ENCODE measurements around the gene PHIP.
"Not testable (repeated sequence)": the region's sequence is repeated elsewhere in the genome, so short reads cannot be mapped to it uniquely, and the experiment has no call there.

Gene PHIP

DNA sequence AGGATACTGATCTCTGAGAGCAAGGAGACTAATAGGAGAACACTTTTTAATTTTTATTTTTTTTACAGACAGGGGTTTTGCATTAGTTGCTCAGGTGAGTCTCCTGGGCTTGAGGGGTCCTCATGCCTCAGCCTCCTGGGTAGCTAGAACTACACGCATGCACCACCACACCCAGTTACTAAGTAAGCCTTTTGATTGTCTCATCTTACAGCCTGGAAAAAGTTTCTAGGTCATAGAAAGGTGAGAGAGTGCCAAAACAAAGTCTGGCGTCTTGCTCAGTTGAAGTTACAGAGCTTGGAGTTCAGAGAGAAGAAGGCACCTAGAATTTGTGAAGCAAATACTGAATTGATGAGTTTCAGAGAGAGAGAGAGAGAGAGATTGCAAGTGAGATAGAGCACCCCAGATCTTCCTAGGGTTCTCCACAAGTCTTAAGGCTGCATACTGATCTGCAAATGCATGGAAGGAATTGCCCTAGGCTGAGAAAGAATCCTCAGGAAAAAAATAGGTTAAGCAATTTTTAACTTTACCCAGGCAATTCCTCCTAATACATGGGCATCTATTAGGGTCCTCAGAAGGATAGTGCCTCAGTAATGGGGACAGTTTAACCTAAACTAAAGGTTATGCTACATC lies 37.6 kb upstream of the PHIP start:
- Histone ChIP-seq H3K27ac (no peak overlapping the region), H3K4me2 (ENCODE audit: low read length) (no peak overlapping the region)
- TF ChIP-seq, protein P1, sequence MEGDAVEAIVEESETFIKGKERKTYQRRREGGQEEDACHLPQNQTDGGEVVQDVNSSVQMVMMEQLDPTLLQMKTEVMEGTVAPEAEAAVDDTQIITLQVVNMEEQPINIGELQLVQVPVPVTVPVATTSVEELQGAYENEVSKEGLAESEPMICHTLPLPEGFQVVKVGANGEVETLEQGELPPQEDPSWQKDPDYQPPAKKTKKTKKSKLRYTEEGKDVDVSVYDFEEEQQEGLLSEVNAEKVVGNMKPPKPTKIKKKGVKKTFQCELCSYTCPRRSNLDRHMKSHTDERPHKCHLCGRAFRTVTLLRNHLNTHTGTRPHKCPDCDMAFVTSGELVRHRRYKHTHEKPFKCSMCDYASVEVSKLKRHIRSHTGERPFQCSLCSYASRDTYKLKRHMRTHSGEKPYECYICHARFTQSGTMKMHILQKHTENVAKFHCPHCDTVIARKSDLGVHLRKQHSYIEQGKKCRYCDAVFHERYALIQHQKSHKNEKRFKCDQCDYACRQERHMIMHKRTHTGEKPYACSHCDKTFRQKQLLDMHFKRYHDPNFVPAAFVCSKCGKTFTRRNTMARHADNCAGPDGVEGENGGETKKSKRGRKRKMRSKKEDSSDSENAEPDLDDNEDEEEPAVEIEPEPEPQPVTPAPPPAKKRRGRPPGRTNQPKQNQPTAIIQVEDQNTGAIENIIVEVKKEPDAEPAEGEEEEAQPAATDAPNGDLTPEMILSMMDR (IDR thresholded peaks at IDR 0.05): no peak

DNA sequence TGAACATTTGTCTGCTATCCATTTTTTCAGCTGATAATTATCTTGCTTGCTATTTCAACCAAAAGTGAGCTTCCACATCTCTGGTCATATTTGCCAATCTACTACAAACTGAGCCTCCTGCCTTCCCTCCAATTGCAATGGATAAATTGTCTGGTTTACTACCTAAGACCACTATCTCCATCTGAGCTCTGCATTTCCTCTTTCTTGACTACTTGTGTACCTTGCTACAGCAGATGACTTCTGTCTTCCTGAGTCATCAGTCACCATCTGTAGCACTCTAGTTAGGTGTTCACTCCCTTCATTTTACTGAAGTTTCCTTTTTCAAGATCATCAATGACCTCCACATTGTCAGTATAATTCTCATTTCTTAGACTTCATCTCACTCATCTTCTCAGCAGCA lies 33.5 kb upstream of the PHIP start:
- Histone ChIP-seq H3K4me1 (no peaks in the 10 kb centered on the region), H3K4me3 (ENCODE audit: low read depth, low read length) (no peak overlapping the region), H3K36me3 (ENCODE audit: control insufficient read depth, insufficient read depth, low read length) (no peaks in the 10 kb centered on the region), H3K9me3 (ENCODE audit: control insufficient read depth, low read length) (no peaks in the 10 kb centered on the region), H2AFZ (no peak overlapping the region), H3K79me2 (no peaks in the 10 kb centered on the region), H3K27ac (no peak overlapping the region), H3K27me3 (ENCODE audit: control insufficient read depth, insufficient read depth, low read length) (no peaks in the 10 kb centered on the region), H3K4me2 (ENCODE audit: low read length) (no peak overlapping the region), H3K9ac (no peak overlapping the region)
- TF ChIP-seq, protein P1 (IDR thresholded peaks at IDR 0.05): no peak

More for the DNA sequence above, 37.6 kb upstream of the PHIP start:
- Histone ChIP-seq H3K79me2 (no peaks in the 10 kb centered on the region), H2AFZ (no peak overlapping the region), H3K36me3 (ENCODE audit: control insufficient read depth, insufficient read depth, low read length) (no peaks in the 10 kb centered on the region), H3K27me3 (ENCODE audit: control insufficient read depth, insufficient read depth, low read length) (no peaks in the 10 kb centered on the region), H3K4me1 (no peaks in the 10 kb centered on the region), H3K9me3 (ENCODE audit: control insufficient read depth, low read length) (no peaks in the 10 kb centered on the region), H3K9ac (no peak overlapping the region), H3K4me3 (ENCODE audit: low read depth, low read length) (no peak overlapping the region)

DNA sequence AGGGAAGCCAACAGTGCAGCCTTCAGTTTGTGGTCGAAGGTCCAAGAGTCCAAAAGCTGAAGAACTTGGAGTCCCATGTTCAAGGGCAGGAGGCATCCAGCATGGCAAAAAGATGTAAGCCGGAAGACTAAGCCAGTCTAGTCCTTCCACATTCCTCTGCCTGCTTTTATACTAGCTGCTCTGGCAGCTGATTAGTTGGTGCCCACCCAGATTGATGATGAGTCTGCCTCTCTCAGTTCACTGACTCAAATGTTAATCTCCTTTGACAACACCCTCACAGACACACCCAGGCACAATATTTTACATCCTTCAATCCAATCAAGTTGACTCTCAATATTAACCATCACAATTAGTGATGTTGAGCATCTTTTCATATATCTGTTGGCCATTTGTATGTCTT lies 23.1 kb upstream of the PHIP start:
- Histone ChIP-seq H3K4me1 (no peaks in the 10 kb centered on the region), H3K4me2 (ENCODE audit: low read length) (no peak overlapping the region), H3K27ac (no peak overlapping the region), H3K4me3 (ENCODE audit: low read depth, low read length) (no peak overlapping the region), H3K36me3 (ENCODE audit: control insufficient read depth, insufficient read depth, low read length) (no peaks in the 10 kb centered on the region), H3K9me3 (ENCODE audit: control insufficient read depth, low read length) (no peaks in the 10 kb centered on the region), H3K9ac (no peak overlapping the region), H2AFZ (no peak overlapping the region), H3K79me2 (no peaks in the 10 kb centered on the region), H3K27me3 (ENCODE audit: control insufficient read depth, insufficient read depth, low read length) (no peaks in the 10 kb centered on the region)
- TF ChIP-seq, protein P1 (IDR thresholded peaks at IDR 0.05): no peak

DNA sequence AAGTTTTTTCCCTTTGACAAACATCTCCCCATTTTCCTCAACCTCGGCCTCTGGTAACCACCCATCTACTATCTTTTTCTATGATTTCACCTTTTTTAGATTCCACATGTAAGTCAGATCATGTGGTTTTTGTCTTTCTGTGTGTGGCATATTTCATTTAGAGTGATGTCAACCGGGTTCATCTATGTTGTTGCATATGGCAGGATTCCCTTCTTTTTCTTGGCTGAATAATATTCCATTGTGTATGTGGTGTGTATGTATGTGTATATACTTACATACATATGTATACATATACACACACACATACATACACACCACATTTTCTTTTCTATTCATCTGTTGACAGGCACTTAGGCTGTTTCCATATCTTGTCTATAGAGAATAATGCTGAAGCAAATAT lies 22.2 kb upstream of the PHIP start:
- Histone ChIP-seq H3K4me1 (no peaks in the 10 kb centered on the region), H3K4me3 (ENCODE audit: low read depth, low read length) (no peak overlapping the region), H2AFZ (no peak overlapping the region), H3K79me2 (no peaks in the 10 kb centered on the region), H3K36me3 (ENCODE audit: control insufficient read depth, insufficient read depth, low read length) (no peaks in the 10 kb centered on the region), H3K9ac (no peak overlapping the region), H3K9me3 (ENCODE audit: control insufficient read depth, low read length) (no peaks in the 10 kb centered on the region), H3K27ac (no peak overlapping the region), H3K4me2 (ENCODE audit: low read length) (no peak overlapping the region), H3K27me3 (ENCODE audit: control insufficient read depth, insufficient read depth, low read length) (no peaks in the 10 kb centered on the region)
- TF ChIP-seq, protein P1 (IDR thresholded peaks at IDR 0.05): no peak

DNA sequence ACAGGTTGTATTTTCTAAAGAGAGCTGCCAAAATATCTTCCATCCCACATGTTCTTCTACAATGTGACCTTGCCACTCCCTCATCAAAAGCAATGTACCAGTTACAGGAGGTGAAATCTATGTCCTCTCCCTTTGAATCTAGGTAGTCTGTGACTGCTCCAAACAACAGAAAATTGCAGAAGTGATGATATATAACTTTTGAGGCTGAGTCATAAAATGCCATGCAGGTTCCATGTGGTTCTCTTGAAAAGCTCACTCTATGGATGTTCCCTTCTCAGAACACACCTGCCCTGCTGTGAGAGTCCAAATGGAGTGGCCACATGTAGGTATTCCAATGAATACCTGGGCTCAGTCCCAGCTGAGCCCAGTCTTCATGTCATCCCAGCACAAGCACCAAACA lies 16.9 kb upstream of the PHIP start:
- no peak overlapping the region for H3K27ac ChIP-seq
- H3K4me3 ChIP-seq (ENCODE audit: low read depth, low read length): no peak overlapping the region
- H3K4me1 ChIP-seq: no peaks in the 10 kb centered on the region
- H3K9me3 ChIP-seq (ENCODE audit: control insufficient read depth, low read length): no peaks in the 10 kb centered on the region
- TF ChIP-seq, protein P1 (IDR thresholded peaks at IDR 0.05): no peak
- no peak overlapping the region for H2AFZ ChIP-seq
- no peak overlapping the region for H3K4me2 ChIP-seq (ENCODE audit: low read length)
- no peaks in the 10 kb centered on the region for H3K36me3 ChIP-seq (ENCODE audit: control insufficient read depth, insufficient read depth, low read length)
- H3K9ac ChIP-seq: no peak overlapping the region
- H3K79me2 ChIP-seq: no peaks in the 10 kb centered on the region
- H3K27me3 ChIP-seq (ENCODE audit: control insufficient read depth, insufficient read depth, low read length): no peaks in the 10 kb centered on the region

DNA sequence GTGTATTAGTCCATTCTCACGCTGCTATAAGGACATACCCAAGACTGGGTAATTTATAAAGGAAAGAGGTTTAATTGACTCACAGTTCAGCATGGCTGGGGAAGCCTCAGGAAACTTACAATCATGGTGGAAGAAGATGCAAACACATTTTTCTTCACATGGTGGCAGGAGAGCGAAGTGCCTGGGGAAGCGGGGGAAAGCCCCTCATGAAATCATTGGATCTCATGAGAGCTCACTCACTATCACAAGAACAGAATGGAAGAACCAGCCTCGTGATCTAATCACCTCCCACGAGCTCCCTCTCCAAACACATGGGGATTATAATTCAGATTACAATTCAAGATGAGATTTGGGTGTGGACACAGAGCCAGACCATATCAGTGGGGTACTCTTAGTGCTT lies 13.7 kb upstream of the PHIP start:
- not testable (repeated sequence) for H3K4me3 ChIP-seq (ENCODE audit: low read depth, low read length); H3K4me2 ChIP-seq (ENCODE audit: low read length); H3K27me3 ChIP-seq (ENCODE audit: control insufficient read depth, insufficient read depth, low read length); H2AFZ ChIP-seq; H3K9ac ChIP-seq; H3K4me1 ChIP-seq; H3K79me2 ChIP-seq; H3K27ac ChIP-seq; H3K9me3 ChIP-seq (ENCODE audit: control insufficient read depth, low read length); H3K36me3 ChIP-seq (ENCODE audit: control insufficient read depth, insufficient read depth, low read length)

All from parathyroid adenoma (tissue), 2 donors.